HG03354 (cell line): Measurements from ENCODE around the gene FAM83E.

ENCODE experiments used
- ATAC-seq: cut with Tn5 transposase; IDR thresholded peaks from one replicate; pipeline ENCODE4 v1.9.1; 2021; ENCODE audit warnings: mild to moderate bottlenecking; ENCODE audit not compliant: unreplicated experiment, poor library complexity, severe bottlenecking

FAM83E gene

GRCh38 chr19:48629599-48630295, 14.9 kb upstream of the FAM83E start:
- no peak for ATAC-seq

- ATAC-seq = no peak
Measured at GRCh38 chr19:48629297-48629598, 14.4 kb upstream of the FAM83E start.

GRCh38 chr19:48628486-48629296, 13.8 kb upstream of the FAM83E start:
- no peak for ATAC-seq

GRCh38 chr19:48627865-48628314, 13.0 kb upstream of the FAM83E start:
- ATAC-seq = no peak

GRCh38 chr19:48627201-48627864, 12.5 kb upstream of the FAM83E start:
- no peak for ATAC-seq

GRCh38 chr19:48625891-48626327, 11.0 kb upstream of the FAM83E start:
- ATAC-seq = no peak

GRCh38 chr19:48624791-48625723, 10.2 kb upstream of the FAM83E start:
- no peak for ATAC-seq

GRCh38 chr19:48624067-48624594, 9.3 kb upstream of the FAM83E start:
- peak; percentile 70 for ATAC-seq

GRCh38 chr19:48623556-48624066, 8.7 kb upstream of the FAM83E start:
- ATAC-seq = no peak

- no peak for ATAC-seq
Measured at GRCh38 chr19:48619692-48620585, 5.1 kb upstream of the FAM83E start.

GRCh38 chr19:48618916-48619691, 4.2 kb upstream of the FAM83E start, which contains the start of the genes RPL18 and SPHK2:
TSS of gene RPL18 (minus strand) at chr19:48619178. CDS start at chr19:48619143, 35 bp downstream.
TSS of gene SPHK2 (plus strand) at chr19:48619506. CDS start at chr19:48620515, 1,009 bp downstream.
- ATAC-seq = peak; percentile 84

- ATAC-seq = no peak
Measured at GRCh38 chr19:48618278-48618915, 3.5 kb upstream of the FAM83E start.

GRCh38 chr19:48617146-48617937, 2.5 kb upstream of the FAM83E start:
- ATAC-seq = no peak

- no peak for ATAC-seq
Measured at GRCh38 chr19:48616491-48617056, 1.7 kb upstream of the FAM83E start.

- no peak for ATAC-seq
Measured at GRCh38 chr19:48616041-48616436, 1.2 kb upstream of the FAM83E start.
